ENCODE measurements around the gene METAP1D. TPM values are rescaled to one million over a fixed set of nuclear protein-coding genes. Genes with fewer than 3 reads are reported as not detected.

Gene METAP1D
- total RNA-seq, 1 experiment from 2014 or later = 4.7 TPM

- TF ChIP-seq, protein P1, sequence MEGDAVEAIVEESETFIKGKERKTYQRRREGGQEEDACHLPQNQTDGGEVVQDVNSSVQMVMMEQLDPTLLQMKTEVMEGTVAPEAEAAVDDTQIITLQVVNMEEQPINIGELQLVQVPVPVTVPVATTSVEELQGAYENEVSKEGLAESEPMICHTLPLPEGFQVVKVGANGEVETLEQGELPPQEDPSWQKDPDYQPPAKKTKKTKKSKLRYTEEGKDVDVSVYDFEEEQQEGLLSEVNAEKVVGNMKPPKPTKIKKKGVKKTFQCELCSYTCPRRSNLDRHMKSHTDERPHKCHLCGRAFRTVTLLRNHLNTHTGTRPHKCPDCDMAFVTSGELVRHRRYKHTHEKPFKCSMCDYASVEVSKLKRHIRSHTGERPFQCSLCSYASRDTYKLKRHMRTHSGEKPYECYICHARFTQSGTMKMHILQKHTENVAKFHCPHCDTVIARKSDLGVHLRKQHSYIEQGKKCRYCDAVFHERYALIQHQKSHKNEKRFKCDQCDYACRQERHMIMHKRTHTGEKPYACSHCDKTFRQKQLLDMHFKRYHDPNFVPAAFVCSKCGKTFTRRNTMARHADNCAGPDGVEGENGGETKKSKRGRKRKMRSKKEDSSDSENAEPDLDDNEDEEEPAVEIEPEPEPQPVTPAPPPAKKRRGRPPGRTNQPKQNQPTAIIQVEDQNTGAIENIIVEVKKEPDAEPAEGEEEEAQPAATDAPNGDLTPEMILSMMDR (IDR thresholded peaks at IDR 0.05) = no peak
- TF ChIP-seq ZNF121 (CRISPR knock-in tag; IDR thresholded peaks at IDR 0.05) (no peak), FOXK1 (CRISPR knock-in tag; IDR thresholded peaks at IDR 0.05) (no peak), ZNF138 (CRISPR knock-in tag; conservative IDR thresholded peaks at IDR 0.05) (no peak)
- TF ChIP-seq, protein P2, sequence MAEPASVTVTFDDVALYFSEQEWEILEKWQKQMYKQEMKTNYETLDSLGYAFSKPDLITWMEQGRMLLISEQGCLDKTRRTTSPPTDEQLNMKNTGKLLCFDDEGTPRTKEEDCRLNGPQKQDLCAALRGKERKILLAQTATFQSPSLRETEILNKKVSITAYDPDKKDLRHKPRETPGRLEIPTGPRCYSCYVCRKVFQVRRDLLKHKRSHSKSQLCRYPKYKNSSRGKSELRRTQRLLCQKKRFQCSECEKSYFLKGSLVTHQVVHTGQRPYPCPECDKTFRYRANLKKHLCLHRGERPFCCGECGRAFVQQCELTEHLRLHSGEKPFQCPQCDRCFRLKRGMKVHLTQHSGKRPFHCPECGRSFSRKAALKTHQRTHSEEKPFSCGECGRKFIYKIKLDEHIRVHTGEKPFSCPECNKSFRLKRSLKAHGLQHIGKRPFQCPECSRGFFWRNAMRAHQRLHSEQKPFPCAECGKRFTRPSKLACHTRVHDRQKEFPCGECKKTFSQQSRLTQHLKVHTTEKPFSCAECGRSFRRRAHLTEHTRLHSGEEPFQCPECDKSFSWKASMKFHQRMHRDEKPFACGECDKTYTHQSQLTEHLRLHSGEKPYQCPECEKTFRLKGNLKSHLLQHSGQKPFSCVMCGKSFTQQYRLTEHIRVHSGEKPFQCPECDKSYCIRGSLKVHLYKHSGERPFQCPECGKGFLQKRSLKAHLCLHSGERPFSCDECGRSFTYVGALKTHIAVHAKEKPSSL (CRISPR knock-in tag; conservative IDR thresholded peaks at IDR 0.05) = no peak
These were observed 1.1 kb downstream of the METAP1D start (continued) for GRCh38 chr2:172000696-172001361.

DNA sequence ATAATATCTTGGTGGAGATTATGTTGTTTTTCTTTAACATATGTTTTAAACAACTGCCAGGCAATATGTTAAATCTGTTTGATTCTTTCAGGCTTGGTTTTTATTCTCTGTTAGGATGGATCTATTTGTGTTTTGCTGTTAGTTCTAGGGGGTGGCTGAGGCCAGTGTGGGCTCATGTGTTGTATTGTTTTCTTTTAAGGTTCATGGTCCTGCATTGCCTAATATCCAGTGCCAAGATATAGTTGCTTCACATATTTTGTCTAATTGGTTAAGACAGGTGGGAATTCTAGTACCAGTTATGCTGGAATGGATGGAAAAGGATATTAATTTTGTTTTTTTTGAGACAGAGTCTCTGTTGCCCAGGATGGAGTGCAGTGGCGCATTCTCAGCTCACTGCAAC, 7.6 kb downstream of the METAP1D start:
- Mint-ChIP-seq H3K36me3 (no peaks in the 10 kb centered on the region), H3K9me3 (no peaks in the 10 kb centered on the region), H3K4me3 (no peak overlapping the region), H3K27ac (no peak overlapping the region), H3K4me1 (peaks cover 9% of the 10 kb centered on the region), H3K27me3 (ENCODE audit: low read depth) (no peaks in the 10 kb centered on the region)
- TF ChIP-seq NR3C1 (CRISPR knock-in tag; conservative IDR thresholded peaks at IDR 0.05; ENCODE audit: low read depth) (no peak), FOXP4 (CRISPR knock-in tag; IDR thresholded peaks at IDR 0.05) (no peak), ZSCAN18 (CRISPR knock-in tag; IDR thresholded peaks at IDR 0.05) (no peak), PRDM15 (CRISPR knock-in tag; IDR thresholded peaks at IDR 0.05) (no peak)
- TF ChIP-seq, protein P3, sequence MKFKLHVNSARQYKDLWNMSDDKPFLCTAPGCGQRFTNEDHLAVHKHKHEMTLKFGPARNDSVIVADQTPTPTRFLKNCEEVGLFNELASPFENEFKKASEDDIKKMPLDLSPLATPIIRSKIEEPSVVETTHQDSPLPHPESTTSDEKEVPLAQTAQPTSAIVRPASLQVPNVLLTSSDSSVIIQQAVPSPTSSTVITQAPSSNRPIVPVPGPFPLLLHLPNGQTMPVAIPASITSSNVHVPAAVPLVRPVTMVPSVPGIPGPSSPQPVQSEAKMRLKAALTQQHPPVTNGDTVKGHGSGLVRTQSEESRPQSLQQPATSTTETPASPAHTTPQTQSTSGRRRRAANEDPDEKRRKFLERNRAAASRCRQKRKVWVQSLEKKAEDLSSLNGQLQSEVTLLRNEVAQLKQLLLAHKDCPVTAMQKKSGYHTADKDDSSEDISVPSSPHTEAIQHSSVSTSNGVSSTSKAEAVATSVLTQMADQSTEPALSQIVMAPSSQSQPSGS (CRISPR knock-in tag; IDR thresholded peaks at IDR 0.05; ENCODE audit: borderline replicate concordance, low read depth) = no peak
- ChIA-PET POLR2A (no interaction called here), CTCF (no interaction called here)
- DNase-seq (ENCODE audit: low spot score) = no peak
- no peak for ATAC-seq

Data from WTC11 (cell line).